ENCODE data around the gene PICALM. TPM values are rescaled to one million over a fixed set of nuclear protein-coding genes. Genes with fewer than 3 reads are reported as not detected.

The PICALM gene
- total and polyA plus RNA-seq, 9 of the 15 experiments (the other 6 are each of a cell fraction or from before 2014, with no cell fraction given) = 41.3 to 990 (median 309) TPM

- TF ChIP-seq ZFPM2 (CRISPR knock-in tag; IDR thresholded peaks at IDR 0.05) (no peak), EWSR1 (IDR thresholded peaks at IDR 0.05; ENCODE audit: borderline replicate concordance, low read depth, partially characterized antibody) (no peak), TEAD2 (tag; IDR thresholded peaks at IDR 0.05) (no peak), HDGF (IDR thresholded peaks at IDR 0.05) (0 out of 2 replicates have a peak, but pooled peaks have one; percentile 44), ZNF518B (CRISPR knock-in tag; IDR thresholded peaks at IDR 0.05) (no peak), SIN3A (IDR thresholded peaks at IDR 0.05; ENCODE audit: borderline replicate concordance in 2 of 2, control insufficient read depth in 1 of 2, low read depth in 2 of 2, low read length in 2 of 2) (no peak), LEF1 (IDR thresholded peaks at IDR 0.05) (no peak), KLF16 (IDR thresholded peaks at IDR 0.05) (no peak), ETS1 (conservative IDR thresholded peaks at IDR 0.05; ENCODE audit: control insufficient read depth, low read depth, low read length) (no peak), HNRNPUL1 (IDR thresholded peaks at IDR 0.05; ENCODE audit: low read length) (no peak), CSDE1 (IDR thresholded peaks at IDR 0.05) (no peak), THRB (CRISPR knock-in tag; conservative IDR thresholded peaks at IDR 0.05) (no peak), SIX5 (IDR thresholded peaks at IDR 0.05; ENCODE audit: borderline replicate concordance in 1 of 2, insufficient read depth in 1 of 2, low read depth in 1 of 2, low read length in 2 of 2) (no peak), ZNF445 (CRISPR knock-in tag; IDR thresholded peaks at IDR 0.05; ENCODE audit: low read depth) (no peak), STAT6 (CRISPR knock-in tag; IDR thresholded peaks at IDR 0.05) (no peak), TAF7 (tag; IDR thresholded peaks at IDR 0.05) (no peak), ZNF274 (IDR thresholded peaks at IDR 0.05; ENCODE audit: borderline replicate concordance, low read depth, low read length) (no peak), TCF7L2 (IDR thresholded peaks at IDR 0.05; ENCODE audit: low read depth, low read length) (no peak)
Observed at GRCh38 chr11:86108890-86109638, 40.2 kb upstream of the PICALM start (continued).

Measured in K562 (cell line).